Esophagus muscularis mucosa (tissue), 4 donors: ENCODE data around the gene SLX4IP. TPM values are rescaled to one million over a fixed set of nuclear protein-coding genes. Genes with fewer than 3 reads are reported as not detected.
A peak's percentile ranks its signal among the peaks of the same experiment; 100 is the strongest.

Experiments used
- DNase-seq: peaks from one replicate; pipeline ENCODE4 v3.0.0-alpha.2; 2017; ENCODE audit errors: extremely low spot score
- H3K27ac ChIP-seq, 4 donors: fragments of 200-600 bp; sonication (generic); replicated peaks in 1 of 4; 1 replicate in 3 of 4; 2 replicates in 1 of 4; pipeline ENCODE4 v1.5.1; 2016 to 2019; ENCODE audit warnings: mild to moderate bottlenecking in 1 of 4
- H3K27me3 ChIP-seq, 4 donors: fragments of 200-600 bp; sonication (generic); one replicate each; pipeline versions ENCODE4 v1.5.1 to v1.6.0; 2016 to 2019
- H3K36me3 ChIP-seq, 4 donors: fragments of 200-600 bp; sonication (generic); one replicate each; pipeline ENCODE4 v1.5.1; 2016 to 2019
- H3K4me1 ChIP-seq, 4 donors: fragments of 200-600 bp; sonication (generic); one replicate each; pipeline ENCODE4 v1.5.1; 2016 to 2019
- H3K4me3 ChIP-seq, 4 donors: fragments of 200-600 bp; sonication (generic); 1 replicate in 2 of 4; 2 replicates in 2 of 4; pipeline ENCODE4 v1.5.1; 2016 to 2019; ENCODE audit warnings: mild to moderate bottlenecking in 4 of 4, moderate library complexity in 1 of 4
- H3K9me3 ChIP-seq, 4 donors: fragments of 200-600 bp; sonication (generic); 1 replicate in 3 of 4; 2 replicates in 1 of 4; pipeline ENCODE4 v1.5.1; 2016 to 2019
- EP300 ChIP-seq: sonication (generic); formaldehyde crosslinking; IDR thresholded peaks from one replicate; pipeline ENCODE4 v1.6.1; 2017; ENCODE audit warnings: antibody characterized with exemption
- POLR2A ChIP-seq: fragments of 450-650 bp; IDR thresholded peaks from one replicate; pipeline ENCODE4 v1.6.1; 2017; ENCODE audit warnings: antibody characterized with exemption, moderate library complexity, mild to moderate bottlenecking, low read depth
- POLR2AphosphoS5 ChIP-seq, 2 donors: sonication (generic); formaldehyde crosslinking; IDR thresholded peaks; one replicate each; pipeline ENCODE4 v1.6.1; 2017; ENCODE audit warnings: antibody characterized with exemption in 2 of 2
- WGBS: methylation state at CpG from one replicate; pipeline ENCODE4 v1.1.5; 2018; 5-methylcytosine and 5-hydroxymethylcytosine counted together
- intact Hi-C: fragments of 100-400 bp; cut with DNase I; formaldehyde crosslinking; loops from one replicate; pipeline ENCODE4 v1.15.1; 2023
- total RNA-seq, 4 donors: library from RNA; depleted of rRNA; stranded (reverse); fragments of >200 nt; gene quantifications; one replicate each; pipeline versions ENCODE4 v1.1.0 to v1.2.1, GENCODE V29; 2016
- TF ChIP-seq, protein P1 (sequence below), 3 experiments: fragments of 200-600 bp in 2 of 3; fragments of 450-650 bp in 1 of 3; sonication (generic) in 2 of 3; IDR thresholded peaks; one replicate each; pipeline ENCODE4 v1.5.1; 2017 to 2019; ENCODE audit warnings: antibody characterized with exemption in 3 of 3, mild to moderate bottlenecking in 2 of 3, moderate library complexity in 1 of 3

The SLX4IP gene
- total RNA-seq, 4 donors from 2014 or later, result 1.2 to 2.1 (median 1.5) TPM

DNA sequence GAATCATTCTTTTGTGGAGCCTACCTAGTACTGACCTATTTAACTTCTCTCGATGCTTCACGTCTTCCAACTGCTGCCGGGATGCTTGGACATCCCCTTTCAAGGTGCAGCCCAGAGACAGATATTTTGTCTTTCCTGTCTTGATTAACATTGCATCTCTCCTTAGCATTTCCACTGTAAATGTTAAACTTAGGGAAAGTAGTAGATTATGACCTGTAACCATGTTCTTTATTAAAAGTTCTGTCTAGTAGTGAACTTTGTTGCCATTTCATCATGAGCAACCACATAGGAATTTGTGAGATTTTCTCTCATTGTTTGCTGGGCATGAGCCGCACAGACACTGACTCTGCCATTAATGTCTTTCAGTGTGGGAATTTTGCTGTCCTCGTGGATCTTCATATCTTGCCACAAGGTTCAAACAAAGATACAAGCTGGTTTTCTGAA is 120.8 kb downstream of the SLX4IP start:
- no peak overlapping the region for H3K27ac ChIP-seq
- no peaks in the 10 kb centered on the region for H3K36me3 ChIP-seq
- 74% methylated on average over 5 of the region's 5 CpGs for WGBS
- peaks cover 0 to 8% (median 2%) of the 10 kb centered on the region in 4 donors for H3K4me1 ChIP-seq
- DNase-seq, result peak; percentile 29
- no peaks in the 10 kb centered on the region for H3K9me3 ChIP-seq
- H3K27me3 ChIP-seq, result no peaks in the 10 kb centered on the region
- intact Hi-C loops, result loop anchor here (10.0 kb wide), 2 partner anchors 89 to 979 kb away; no protein-coding TSS in a partner anchor
- TF ChIP-seq POLR2AphosphoS5 (IDR thresholded peaks at IDR 0.05) (no peak), POLR2A (no peak), EP300 (no peak)
- TF ChIP-seq, protein P1, sequence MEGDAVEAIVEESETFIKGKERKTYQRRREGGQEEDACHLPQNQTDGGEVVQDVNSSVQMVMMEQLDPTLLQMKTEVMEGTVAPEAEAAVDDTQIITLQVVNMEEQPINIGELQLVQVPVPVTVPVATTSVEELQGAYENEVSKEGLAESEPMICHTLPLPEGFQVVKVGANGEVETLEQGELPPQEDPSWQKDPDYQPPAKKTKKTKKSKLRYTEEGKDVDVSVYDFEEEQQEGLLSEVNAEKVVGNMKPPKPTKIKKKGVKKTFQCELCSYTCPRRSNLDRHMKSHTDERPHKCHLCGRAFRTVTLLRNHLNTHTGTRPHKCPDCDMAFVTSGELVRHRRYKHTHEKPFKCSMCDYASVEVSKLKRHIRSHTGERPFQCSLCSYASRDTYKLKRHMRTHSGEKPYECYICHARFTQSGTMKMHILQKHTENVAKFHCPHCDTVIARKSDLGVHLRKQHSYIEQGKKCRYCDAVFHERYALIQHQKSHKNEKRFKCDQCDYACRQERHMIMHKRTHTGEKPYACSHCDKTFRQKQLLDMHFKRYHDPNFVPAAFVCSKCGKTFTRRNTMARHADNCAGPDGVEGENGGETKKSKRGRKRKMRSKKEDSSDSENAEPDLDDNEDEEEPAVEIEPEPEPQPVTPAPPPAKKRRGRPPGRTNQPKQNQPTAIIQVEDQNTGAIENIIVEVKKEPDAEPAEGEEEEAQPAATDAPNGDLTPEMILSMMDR (IDR thresholded peaks at IDR 0.05), result no peak
- H3K4me3 ChIP-seq, result no peak overlapping the region

DNA sequence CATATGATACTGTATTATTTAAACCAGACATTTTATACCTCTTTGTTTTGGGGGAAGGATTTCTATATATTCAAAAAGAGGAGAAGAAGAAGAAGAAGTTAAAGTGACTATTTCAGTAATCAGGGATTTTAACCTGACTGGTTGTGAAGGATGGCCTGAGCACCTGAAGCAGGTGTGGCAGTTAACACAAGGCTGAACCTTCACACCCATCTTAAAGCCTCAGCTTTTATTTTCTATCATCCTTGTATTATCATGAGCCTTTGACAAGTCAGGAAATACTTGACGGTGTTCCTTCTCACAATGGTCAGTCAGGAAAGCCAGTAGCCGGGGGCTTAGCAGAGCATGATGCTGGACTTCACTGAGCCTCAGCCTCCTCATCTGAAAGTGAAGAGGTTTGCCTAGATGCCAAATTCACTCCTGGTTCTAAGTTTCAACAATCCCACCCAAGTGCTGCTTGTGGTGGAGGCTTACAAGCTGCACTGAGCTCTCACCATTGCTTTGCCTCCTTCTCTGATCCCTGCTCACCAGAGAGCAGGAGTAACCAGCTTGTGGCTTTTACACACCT is 121.5 kb downstream of the SLX4IP start:
- Histone ChIP-seq H3K4me3 (no peak overlapping the region), H3K4me1 (peaks cover 0 to 8% (median 2%) of the 10 kb centered on the region in 4 donors), H3K27ac (no peak overlapping the region), H3K9me3 (no peaks in the 10 kb centered on the region), H3K27me3 (no peaks in the 10 kb centered on the region), H3K36me3 (no peaks in the 10 kb centered on the region)
- peak; percentile 55 for DNase-seq
- TF ChIP-seq, protein P1 (IDR thresholded peaks at IDR 0.05), result no peak
- TF ChIP-seq EP300 (no peak), POLR2AphosphoS5 (IDR thresholded peaks at IDR 0.05) (no peak), POLR2A (no peak)
- intact Hi-C loops, result loop anchor here (10.0 kb wide), 2 partner anchors 88 to 978 kb away; no protein-coding TSS in a partner anchor
- 90% methylated on average over 2 of the region's 2 CpGs for WGBS

DNA sequence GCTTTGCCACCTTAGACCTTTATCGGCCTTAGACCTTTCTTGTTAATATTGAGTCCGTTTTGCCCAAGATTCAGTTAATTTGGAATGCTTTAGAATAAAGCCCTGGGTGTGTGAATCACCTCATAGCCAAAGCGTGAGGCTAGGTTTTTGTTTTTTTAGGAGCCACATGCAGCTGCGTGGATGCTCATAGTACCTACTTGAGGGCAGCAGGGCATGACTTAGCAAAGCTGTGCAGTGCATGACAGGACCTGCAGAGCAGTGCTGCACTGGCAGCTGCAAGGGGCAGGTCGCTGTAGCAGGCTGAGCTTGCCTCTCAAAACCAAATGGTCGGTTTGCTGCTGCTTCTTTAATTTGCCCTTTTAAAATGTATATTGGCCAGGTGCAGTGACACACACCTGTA is 122.6 kb downstream of the SLX4IP start:
- peak; percentile 39 for DNase-seq
- Histone ChIP-seq H3K27ac (no peak overlapping the region), H3K4me3 (no peak overlapping the region), H3K9me3 (no peaks in the 10 kb centered on the region), H3K27me3 (no peaks in the 10 kb centered on the region), H3K4me1 (peaks cover 0 to 8% (median 0%) of the 10 kb centered on the region in 4 donors), H3K36me3 (no peaks in the 10 kb centered on the region)
- 97% methylated on average over 6 of the region's 6 CpGs for WGBS
- TF ChIP-seq EP300, result no peak
- TF ChIP-seq, protein P1 (IDR thresholded peaks at IDR 0.05), result no peak
- TF ChIP-seq POLR2AphosphoS5 (IDR thresholded peaks at IDR 0.05), result no peak
- no peak for TF ChIP-seq POLR2A
- intact Hi-C loops, result loop anchor here (10.0 kb wide), 2 partner anchors 87 to 977 kb away; no protein-coding TSS in a partner anchor

DNA sequence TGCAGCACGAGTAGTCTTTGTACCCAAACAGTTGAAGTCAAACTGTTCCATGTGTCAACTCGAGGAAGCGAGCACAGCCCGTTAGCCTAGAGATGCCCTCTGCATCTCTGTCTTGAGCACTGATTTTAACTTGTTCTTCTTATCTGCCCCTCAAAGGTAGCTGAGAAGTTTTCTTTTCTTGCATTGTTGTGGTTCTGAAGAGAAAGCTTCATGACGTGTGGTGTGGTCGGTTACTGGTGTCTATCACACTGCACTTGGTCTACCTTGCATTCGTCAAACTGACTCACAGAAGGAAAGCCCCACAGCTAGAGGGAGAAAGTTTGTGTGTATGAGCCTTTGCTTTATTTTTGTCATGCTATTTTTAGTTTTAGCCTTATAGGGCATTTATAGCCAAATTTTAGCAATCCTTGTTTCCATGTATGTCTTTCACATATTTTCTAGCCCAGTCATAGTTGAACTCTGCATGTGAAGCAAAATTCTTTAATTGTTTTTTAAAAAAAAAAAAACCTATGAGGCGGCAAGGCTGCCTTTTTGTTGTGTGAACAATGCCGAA is 123.6 kb downstream of the SLX4IP start:
- 78% methylated on average over 9 of the region's 9 CpGs for WGBS
- intact Hi-C loops, result loop anchor here (10.0 kb wide), 2 partner anchors 86 to 976 kb away; no protein-coding TSS in a partner anchor
- no peak overlapping the region for H3K4me3 ChIP-seq
- no peaks in the 10 kb centered on the region for H3K9me3 ChIP-seq
- peaks cover 0 to 8% (median 0%) of the 10 kb centered on the region in 4 donors for H3K4me1 ChIP-seq
- H3K27ac ChIP-seq, result no peak overlapping the region
- no peaks in the 10 kb centered on the region for H3K27me3 ChIP-seq
- no peak for DNase-seq
- no peak for TF ChIP-seq POLR2A
- TF ChIP-seq EP300, result no peak
- no peak for TF ChIP-seq POLR2AphosphoS5 (IDR thresholded peaks at IDR 0.05)
- TF ChIP-seq, protein P1 (IDR thresholded peaks at IDR 0.05), result no peak
- no peaks in the 10 kb centered on the region for H3K36me3 ChIP-seq
